NCI-H510A (cell line): ENCODE measurements around the gene KITLG.
A peak's percentile ranks its signal among the peaks of the same experiment; 100 is the strongest.
"Not testable (repeated sequence)": the region's sequence is repeated elsewhere in the genome, so short reads cannot be mapped to it uniquely, and the experiment has no call there.

Source experiments
- DNase-seq: peaks from one replicate; lab custom pipeline; 2025; lab: John Stamatoyannopoulos, UW

KITLG gene, protein sequence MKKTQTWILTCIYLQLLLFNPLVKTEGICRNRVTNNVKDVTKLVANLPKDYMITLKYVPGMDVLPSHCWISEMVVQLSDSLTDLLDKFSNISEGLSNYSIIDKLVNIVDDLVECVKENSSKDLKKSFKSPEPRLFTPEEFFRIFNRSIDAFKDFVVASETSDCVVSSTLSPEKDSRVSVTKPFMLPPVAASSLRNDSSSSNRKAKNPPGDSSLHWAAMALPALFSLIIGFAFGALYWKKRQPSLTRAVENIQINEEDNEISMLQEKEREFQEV

DNA sequence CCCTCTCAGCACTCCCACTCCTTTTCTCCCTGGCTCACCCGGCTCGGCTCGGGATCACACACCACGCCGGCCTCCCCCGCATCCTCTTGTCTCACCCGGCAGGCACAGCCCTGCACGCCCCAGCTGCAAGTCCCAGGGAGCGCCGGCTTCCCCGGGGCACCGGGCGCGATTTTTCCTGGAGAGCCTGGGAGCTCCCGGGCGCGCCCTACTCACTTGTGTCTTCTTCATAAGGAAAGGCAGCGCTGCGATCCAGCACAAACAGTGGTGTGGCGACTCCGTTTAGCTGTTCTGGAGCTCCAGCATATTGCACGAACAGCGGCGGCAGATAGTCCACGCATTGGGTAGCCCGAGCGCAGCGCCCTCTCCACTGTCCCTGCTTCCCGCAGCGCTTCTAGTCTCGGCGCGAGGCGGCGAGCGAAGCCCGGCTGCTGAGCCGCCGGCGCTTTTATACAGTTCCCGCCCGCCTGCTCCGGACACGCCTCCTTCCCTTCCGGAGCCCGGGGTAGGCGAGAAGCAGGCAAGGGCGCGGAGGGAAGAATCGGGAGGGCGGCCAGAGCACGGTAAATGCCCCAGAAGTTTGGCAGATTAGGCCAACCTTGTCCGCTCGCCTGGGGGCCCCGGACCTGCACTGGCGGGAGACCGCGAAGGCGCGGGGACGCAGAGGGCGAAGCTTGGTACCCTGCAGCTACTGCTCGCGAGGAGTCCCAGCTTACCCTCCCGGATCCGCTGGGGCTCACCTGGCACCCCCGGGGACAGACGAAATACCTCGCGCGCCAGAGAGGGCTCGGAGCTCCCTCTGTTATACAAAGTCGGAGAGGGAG lies at the start of gene KITLG:
KITLG (minus strand) TSS at position 421 of the 821 bp plus-strand sequence; CDS start at position 228, 193 bp downstream.
- DNase-seq, result peak; percentile 89

DNA sequence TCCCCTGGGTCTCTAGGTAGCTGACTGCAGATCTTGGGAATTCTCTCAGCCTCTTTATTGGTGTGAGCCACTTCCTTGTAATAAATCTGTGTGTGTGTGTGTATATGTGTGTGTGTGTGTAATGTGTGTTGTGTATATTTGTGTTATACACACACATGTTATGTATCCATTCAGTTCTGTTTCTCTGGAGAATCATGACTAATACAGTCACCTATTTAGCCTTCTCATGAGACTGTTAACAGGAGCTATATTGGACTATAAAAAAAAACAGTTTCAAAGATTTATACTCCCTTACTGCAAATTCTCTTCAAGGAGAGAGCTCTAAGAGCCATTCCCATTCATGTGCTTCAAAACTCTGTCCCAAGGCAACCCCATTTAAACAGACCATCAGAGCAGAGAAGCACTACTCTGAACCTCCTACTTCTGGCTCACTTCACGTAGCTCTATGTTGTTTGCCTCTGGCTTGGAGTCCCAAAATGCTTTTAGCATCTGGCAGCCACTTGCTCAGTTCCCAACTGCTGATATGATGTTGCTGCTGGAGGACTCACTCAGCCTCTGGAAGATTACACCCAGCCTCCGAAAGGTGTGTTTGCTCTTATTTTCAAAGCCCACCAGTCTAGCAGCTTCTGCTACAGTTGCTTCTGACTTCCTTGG lies 48.7 kb upstream of the KITLG start:
- no peak for DNase-seq

DNA sequence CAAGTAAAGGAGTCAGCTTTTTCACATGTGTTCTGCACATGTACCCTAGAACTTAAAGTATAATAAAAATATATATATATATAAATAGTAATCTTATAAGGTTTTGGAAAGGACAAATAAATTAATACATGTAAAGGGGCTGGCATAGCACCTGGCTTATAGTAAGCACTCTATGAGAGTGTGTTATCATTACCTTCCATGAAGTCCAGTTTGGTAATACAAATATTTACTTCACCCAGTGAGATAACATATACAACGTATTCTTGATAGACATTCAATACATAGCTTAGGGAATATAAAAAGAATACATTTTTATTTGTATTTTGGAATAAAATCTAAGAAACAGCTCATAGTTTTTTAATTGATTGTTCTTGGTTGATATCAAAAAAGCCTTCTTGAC lies 47.8 kb upstream of the KITLG start:
- DNase-seq, result not testable (repeated sequence)

DNA sequence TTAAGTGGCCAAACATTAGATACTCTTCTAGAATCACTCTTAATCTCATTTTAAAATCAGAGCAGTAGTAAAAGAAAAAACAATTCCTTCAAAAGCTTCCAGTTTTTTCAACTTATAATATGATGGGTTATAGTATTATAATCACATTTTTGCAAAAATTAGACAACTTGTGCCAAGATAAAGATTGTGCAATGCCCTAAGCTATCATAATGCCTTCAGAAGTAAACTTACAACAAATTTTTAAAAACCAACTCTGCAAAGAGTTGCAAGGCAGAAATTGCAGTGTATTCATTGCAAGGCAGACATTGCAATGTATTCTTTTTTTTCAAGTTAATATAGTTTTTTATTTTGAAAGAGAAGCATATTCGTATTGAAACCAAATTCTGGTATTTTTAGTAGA lies 47.2 kb upstream of the KITLG start:
- DNase-seq, result no peak

DNA sequence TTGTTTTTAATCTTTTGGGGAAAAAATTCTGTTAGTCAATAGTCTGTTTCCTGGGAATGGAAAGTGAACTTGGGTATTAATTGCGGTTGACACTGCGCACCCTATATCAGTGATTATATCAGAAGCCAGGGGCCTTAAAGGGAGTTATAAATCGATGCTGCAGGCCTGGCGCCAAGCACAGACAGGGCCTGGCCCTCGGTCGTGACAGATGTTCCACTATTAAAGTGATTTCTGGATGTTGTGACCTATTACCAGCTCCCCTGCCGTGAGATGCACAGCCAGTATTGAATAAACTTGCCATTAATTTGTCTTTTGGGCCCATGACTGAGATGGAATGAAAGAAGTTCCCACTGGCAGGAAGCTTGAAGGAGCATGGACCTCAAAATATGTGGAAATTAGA lies 45.1 kb upstream of the KITLG start:
- no peak for DNase-seq

DNA sequence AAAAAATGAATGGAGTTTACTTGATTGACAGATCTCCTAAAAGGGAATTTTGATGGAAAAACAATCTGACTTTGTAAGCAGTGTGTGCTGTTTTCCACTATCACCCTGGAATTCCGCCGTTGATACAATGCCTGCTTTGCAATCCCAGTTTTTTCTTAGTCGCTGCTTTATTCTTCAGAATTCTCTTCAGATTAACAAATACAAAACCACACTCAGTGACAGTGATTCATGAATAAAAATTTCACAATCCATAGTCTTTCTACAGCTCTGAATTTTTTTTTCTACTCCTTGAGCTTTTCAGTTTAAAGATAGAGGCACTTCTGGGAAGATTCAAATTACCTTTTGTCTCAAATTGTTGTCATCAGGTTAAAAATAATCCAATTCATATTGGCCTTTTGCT lies 44.6 kb upstream of the KITLG start:
- no peak for DNase-seq

DNA sequence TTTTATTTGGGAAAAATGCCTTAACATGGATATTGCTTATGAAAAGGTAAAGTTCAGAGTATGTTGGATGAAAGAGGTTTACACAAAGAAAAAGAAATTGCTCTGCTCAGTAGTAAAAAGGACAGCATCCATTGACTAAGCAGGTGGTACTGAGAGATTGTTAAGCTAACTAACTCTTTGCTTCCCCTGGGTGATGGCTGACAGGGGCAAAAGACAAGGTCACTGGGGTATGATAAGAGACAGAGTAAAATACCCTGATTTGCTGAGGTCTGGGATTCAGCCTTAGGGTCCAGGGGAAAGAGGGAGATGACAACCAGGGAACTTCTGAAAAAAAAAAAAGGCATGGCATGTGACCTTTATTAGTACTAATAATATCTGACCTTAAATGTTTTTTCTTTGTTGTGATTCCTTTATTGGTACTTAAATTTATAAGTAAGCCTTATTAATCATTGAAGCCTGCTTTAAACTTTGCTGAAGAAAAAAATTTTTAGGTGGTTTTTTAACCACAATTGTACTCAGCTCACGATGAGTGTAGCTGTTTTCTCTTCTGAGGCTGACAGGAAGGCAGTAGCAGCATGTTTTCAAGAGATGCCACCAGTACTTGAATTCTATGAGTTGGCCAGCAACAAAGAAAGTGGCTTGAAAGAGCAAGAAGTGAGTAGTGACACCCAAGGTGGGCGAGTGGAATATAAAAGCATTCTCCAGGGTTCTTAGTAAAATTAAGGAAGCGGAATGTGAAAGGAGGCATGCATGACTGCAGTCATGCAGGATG lies 43.7 kb upstream of the KITLG start:
- no peak for DNase-seq

DNA sequence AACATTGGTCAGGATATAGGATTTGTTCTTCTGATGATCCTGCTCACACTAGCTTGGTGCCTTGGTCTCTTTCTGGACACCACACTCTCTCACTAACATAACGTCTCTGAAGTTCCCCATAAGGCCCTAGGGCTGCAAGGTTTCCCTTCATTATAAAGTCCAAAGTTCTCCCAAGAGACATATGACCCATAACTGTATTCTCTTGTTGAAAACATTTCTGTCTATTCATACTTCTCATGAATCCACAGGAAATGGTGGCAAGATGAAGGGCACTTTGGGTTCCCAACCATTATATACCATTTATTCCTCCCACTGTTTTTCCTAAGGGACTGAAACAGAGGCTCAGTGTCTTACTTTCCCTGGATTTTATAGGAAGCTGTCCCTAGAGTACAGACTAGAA lies 37.1 kb upstream of the KITLG start:
- no peak for DNase-seq

DNA sequence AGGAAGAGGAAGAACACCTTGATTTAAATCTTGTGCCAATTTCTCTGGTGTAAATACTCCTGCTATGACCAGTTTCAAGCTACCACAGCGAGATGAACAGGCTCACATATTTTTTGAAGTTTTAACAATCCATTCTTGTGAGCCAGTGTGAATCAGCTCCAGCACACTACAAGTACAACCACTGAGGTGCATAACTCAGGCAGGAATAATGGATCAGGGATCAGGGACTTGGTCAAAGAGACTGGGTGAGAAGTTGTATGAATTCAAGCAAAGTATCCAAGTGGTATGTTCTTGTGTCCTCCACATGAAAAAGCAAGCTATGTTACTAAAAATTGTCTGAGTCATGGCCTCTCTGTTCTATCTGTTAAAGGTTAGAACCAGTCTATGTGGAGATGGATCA lies 35.2 kb upstream of the KITLG start:
- no peak for DNase-seq

DNA sequence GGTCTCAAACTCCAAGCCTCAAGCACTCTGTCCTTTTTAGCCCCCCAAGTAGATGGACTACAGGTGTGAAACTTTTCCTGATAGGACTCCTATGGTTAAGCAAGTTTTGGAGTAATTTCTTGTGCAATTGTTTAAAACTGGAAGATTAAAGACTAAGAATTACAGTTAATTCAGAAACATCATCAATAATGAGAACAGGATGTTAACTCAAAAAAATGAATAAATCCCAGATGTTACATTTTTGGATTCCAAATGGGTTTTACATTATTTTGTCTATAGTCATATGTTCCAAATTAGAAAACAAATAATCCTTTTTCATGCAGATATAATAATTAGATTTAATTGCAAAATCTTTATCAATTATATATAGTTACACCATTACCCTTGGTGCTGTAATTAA lies 24.4 kb upstream of the KITLG start:
- DNase-seq, result no peak

DNA sequence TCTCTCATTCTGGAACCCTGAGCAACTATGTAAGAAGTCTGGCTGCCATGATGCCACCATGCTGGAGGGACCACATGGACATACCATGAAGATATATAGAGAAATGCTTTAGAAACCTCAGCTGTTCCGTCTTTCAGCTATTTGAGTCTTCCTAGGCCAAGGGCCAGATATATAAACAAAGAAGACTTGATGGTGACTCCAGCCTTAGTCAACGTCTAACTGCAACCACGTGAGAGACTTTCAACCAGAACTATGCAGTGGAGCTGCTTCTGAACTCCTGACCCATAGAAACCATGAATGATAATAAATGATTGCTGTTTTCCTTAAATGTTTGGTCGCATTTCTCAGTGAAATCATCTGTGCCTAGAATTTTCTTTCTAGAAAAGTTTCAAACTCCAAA lies 20.0 kb upstream of the KITLG start:
- DNase-seq, result no peak

DNA sequence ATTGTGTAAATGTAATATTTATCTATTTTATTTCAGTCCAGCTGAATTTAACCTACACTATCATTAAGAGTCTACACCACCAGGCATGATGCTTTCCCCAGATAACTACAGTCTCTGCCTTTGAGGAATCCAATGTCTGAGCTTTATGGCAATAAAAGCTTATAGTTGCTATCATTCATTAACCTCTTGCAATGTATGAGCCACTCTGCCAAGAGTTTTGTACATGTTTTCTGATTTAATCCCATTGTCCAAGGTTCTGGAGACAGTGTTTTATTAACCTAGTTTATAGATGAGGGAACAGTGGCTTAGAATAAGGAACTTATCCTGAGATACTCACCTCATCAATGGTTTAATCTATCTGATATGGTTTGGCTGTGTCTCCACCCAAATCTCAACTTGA lies 17.1 kb upstream of the KITLG start:
- no peak for DNase-seq

DNA sequence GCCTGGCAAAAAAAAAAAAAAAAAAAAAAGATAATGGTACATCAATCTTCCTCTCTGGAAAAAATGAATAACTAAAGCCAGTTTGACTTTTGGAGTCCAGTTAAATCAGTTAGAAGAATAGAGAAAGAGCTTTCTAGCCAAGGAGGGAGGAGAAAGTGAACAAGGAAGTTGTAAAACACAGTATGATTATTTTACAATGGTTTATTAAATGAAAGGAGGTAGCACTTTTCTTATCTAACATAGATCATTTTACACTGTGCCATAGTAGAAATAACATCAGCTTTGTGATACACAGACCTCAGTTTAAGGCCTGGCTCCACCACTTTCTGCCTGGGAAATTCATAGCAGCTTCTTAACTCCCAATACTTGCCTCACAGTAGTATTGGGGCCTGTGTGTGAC lies 15.4 kb upstream of the KITLG start:
- no peak for DNase-seq

DNA sequence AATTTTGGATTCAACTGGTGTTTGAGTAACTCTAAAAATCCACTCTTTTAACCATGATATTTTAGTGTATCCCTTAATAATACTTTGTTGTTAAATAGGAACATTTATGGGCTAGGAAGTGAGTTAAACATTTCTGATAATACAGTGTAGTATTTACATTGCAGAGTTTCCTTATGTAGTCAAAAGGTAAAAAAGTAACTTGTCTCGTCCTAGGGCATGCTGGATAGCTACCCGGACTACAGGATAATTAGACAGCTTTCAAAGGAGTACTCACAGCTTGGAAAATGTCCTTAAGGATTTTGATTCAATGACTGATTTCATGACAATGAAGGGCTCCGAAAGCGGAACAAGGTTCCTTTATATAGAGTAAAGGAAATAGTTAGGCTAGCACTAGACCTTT lies 14.5 kb upstream of the KITLG start:
- DNase-seq, result no peak

DNA sequence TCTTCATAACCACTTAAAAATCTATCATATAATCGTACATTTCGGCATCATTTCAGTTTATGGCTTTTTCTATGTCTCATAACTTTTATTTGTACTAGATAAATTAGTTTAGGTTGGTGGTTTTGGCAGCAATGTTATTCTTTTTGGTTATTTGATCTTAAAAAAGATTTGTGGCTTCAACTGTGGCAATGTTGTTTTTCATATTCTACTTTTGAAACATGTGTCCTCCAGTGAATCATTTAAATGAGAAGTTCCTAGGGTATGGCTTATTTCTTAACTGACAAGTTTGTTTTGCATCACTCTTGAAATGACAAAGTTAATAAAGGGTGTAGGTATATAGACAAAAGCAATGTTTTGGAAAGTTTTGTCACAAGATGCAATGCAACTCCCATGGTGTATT lies 11.1 kb upstream of the KITLG start:
- no peak for DNase-seq

DNA sequence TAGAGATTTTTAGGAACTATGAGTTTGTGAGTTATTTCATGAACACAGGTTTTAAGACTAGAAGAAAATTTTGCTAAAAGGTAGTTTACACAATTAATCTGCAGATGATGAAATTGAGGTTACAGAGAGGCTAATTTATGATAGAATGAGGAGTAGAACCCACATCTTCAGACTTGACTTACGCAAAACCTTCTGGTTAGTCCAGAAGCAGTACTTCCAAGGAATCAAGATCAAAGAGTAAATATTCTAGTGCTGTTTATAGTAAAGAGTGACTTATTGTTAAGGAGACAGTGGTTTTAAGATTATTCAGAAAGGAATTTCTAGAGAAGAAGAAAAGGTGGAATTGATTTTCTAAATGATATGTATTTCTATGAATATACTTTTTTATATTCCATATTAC lies 10.6 kb upstream of the KITLG start:
- DNase-seq, result no peak

DNA sequence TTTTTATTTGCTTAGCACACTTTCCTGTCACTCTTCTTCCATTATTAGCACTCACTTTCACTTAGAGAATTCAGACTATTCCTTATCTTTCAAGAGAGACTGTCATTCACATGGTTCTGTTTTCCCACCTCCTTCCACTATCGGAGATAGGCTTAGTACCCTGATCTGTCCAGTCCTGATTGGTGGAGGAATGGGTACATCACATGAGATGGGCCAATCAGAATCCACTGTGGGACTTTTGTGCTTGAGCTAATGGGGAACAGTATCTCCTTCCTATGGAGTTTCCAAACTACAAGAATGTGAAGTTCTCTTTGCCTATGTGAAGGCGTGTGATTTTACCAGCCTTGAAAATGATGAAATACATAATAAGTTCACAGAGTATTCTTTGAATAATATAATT lies 4.8 kb upstream of the KITLG start:
- DNase-seq, result no peak

DNA sequence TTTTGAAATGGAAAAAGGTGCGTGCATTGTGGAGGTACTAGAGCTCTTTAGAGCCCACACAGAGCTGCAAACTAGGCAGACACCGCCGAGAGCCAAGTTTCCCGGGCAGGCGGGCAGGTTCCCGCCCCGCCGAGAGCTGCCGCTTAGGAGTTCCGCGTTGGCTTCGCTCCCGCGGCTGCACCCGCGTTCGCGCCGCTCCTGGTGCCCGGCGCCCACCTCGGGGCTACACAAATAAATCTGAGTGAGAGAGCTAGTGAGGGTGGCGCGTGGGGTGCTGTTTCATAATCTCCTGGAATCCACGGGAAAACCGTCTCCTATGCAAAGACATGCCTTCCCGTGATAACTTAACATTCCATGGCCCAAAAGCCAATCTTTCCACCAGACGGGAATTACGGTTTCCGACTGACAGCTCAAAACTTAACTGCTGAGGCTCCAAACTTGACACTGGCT lies 645 bp downstream of the KITLG start:
- no peak for DNase-seq

DNA sequence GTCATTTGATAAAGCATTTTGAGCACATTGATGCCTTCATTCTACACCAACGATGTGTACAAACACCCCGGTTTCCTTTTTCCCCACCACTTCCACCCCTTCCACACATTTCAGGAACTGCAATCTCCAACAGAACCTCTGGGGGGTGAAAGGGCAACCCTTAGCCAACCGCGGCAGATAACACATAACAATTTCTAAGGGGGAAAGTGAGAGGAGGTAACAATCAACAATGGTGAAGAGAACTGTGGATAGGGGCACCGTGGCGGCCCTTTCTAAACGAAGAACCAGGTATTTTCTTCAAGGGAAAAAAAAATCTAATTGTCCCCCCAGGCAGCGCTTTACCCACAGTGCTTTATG lies 1.1 kb downstream of the KITLG start:
- peak; percentile 59 for DNase-seq

DNA sequence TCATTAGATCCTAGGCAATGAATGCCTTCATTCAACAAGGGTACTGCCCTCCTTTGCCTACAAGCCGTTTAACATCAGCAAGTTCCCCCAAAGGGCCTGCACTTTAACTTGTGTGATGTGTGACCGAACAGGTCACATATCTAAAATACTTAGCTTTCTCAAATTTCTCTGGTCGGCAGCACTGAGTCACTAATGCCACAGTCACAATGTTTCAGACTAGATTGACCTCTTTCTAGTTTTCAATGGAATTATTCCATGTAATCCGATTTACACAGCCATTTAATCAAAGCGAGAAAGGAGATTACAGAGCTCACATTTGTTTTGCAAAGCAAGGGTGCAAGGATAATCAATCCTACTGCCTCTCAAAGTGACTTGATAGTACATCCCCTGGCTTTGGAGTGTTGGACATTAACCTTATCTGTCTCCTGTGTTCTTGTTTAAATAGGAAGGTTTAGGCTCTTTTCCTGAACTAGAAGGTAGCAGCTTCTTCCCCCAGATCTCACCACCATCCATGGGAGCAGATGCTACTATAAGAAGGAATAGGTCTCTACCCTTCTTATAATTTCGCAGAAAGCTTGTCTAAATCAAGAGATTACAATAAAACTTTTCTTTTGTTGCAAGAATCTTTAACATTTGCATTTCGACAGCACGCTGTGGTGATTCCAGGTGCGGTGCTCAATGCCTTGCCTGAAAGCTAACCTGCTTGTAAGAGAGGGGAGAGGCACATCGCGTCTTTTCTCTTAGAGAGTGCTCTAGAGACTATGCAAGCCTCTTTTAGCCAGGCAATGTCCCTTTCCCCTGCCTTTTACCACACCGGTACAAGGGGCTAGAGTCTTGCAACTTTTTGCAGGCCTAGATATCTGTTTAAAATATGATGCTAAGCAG lies 1.8 kb downstream of the KITLG start:
- no peak for DNase-seq

DNA sequence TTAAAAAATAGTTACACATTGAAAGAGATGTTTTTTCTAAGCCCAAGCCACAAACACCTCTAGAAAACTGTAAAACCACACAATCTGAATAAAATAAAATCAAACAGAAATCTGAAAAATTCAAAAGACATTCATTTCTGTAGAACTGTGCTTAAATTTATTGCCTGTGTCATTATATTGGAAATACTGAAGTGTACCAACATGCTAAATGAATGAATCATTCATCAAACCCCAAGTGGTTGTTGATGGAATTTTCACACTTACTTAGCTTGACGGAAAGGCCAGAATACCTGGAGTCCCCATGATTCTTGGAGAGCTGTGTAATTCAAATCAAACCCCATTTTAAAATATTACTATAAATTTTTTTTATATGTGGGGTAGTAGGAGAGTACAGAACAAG lies 2.7 kb downstream of the KITLG start:
- DNase-seq, result no peak
